Measurements from ENCODE around the gene FCRL5. TPM values are rescaled to one million over a fixed set of nuclear protein-coding genes. Genes with fewer than 3 reads are reported as not detected.

The FCRL5 gene
- total and polyA plus RNA-seq, 12 donors, result 0.03 to 0.65 (median 0.13) TPM; not detected in 8

DNA sequence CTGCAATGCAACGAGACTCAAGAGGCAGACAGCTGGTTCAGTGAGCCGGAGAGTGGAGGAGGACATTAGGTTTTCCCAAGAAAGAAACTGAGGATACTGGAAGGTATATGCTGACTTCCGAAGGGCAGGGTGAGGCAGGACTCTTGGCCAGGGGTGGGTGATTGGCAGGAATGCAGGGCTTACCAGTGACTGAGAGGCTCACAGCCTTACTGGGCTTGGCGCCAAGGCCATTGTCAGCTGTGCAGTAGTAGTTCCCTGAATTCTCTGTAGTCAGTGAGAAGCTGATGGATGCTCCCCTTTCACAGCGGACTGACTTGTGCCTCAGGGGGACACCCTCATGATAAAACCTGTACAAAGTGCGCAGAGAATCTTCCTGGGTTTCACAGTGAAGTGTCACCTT is 9.6 kb downstream of the FCRL5 start:
- WGBS, 2 donors, result 58 to 59% methylated on average over 6 of the region's 6 CpGs
- Histone ChIP-seq H3K4me3 (no peak overlapping the region), H3K27me3 (peaks cover 0 to 16% (median 4%) of the 10 kb centered on the region in 7 donors), H3K4me1 (no peaks in the 10 kb centered on the region), H3K36me3 (no peaks in the 10 kb centered on the region), H3K9me3 (no peaks in the 10 kb centered on the region), H3K27ac (no peak overlapping the region)
- intact Hi-C loops (cut with DNase I), result no loop called here
- no peak for TF ChIP-seq CTCF (IDR thresholded peaks at IDR 0.05)
- DNase-seq, result peak; percentile 31 to 40
- peak in 5 of 8 donors; percentile 41 to 69 (median 64) for ATAC-seq

DNA sequence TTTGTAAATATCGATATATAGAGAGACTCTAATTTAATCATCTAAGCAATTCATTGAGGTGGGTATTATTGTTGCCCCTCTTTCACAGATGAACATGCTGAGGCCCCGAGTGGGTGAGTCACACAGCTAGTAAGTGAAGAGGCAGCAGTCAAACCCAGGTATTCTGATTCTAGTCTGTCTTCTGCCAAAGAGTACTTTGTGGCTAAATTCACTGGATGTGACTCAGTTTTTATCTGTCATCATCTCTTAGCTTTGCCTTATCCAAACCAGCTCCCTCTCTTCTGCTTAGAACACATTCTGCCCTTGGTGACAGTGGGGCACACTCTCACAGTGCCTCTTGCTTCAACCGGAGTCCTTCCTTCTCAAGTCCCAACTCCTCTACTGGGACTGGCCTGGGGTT is 11.5 kb downstream of the FCRL5 start:
- Histone ChIP-seq H3K36me3 (no peaks in the 10 kb centered on the region), H3K27me3 (peaks cover 0 to 8% (median 0%) of the 10 kb centered on the region in 7 donors), H3K4me3 (no peak overlapping the region), H3K4me1 (no peaks in the 10 kb centered on the region), H3K9me3 (peaks cover 0 to 5% (median 0%) of the 10 kb centered on the region in 11 donors), H3K27ac (no peak overlapping the region)
- no peak for ATAC-seq
- no peak for DNase-seq
- WGBS, 2 donors, result 69 to 85% methylated on average over 3 of the region's 3 CpGs
- no peak for TF ChIP-seq CTCF (IDR thresholded peaks at IDR 0.05)
- intact Hi-C loops (cut with DNase I), result no loop called here

GRCh38 chr1:157540160-157540748 is 12.1 kb downstream of the FCRL5 start:
- intact Hi-C loops (cut with DNase I), result no loop called here
- no peak overlapping the region for H3K4me3 ChIP-seq
- TF ChIP-seq CTCF (IDR thresholded peaks at IDR 0.05), result no peak
- DNase-seq (no peak), ATAC-seq (no peak)
- peaks cover 0 to 8% (median 0%) of the 10 kb centered on the region in 7 donors for H3K27me3 ChIP-seq
- no peak overlapping the region for H3K27ac ChIP-seq
- WGBS, 2 donors, result 13 to 18% methylated on average over 2 of the region's 2 CpGs
- no peaks in the 10 kb centered on the region for H3K36me3 ChIP-seq
- H3K4me1 ChIP-seq, result no peaks in the 10 kb centered on the region
- peaks cover 0 to 5% (median 0%) of the 10 kb centered on the region in 11 donors for H3K9me3 ChIP-seq

- TF ChIP-seq CTCF (IDR thresholded peaks at IDR 0.05), result no peak
- H3K4me3 ChIP-seq, result no peak overlapping the region
- no peaks in the 10 kb centered on the region for H3K36me3 ChIP-seq
- no peak overlapping the region for H3K27ac ChIP-seq
- intact Hi-C loops (cut with DNase I), result no loop called here
- ATAC-seq, result no peak
- DNase-seq, result no peak
- no peaks in the 10 kb centered on the region for H3K4me1 ChIP-seq
- H3K9me3 ChIP-seq, result peaks cover 0 to 5% (median 0%) of the 10 kb centered on the region in 11 donors
- H3K27me3 ChIP-seq, result peaks cover 0 to 5% (median 0%) of the 10 kb centered on the region in 7 donors
Measured at GRCh38 chr1:157539568-157539967, 12.7 kb downstream of the FCRL5 start.
